A204.1 (cell line): ENCODE results near the gene CES4A.
"Not testable (repeated sequence)": the region's sequence is repeated elsewhere in the genome, so short reads cannot be mapped to it uniquely, and the experiment has no call there.

Source experiments
- FAIRE-seq: peaks from 2 replicates; lab custom pipeline; 2012; peaks lifted over from hg19 to GRCh38; lab: Jason Lieb, UNC

Gene CES4A

GRCh38 chr16:66956154-66956457, 32.3 kb upstream of the CES4A start:
- FAIRE-seq, result not testable (repeated sequence)

GRCh38 chr16:66958857-66959703, 29.3 kb upstream of the CES4A start:
- FAIRE-seq, result no peak

GRCh38 chr16:66959704-66960161, 28.7 kb upstream of the CES4A start:
- no peak for FAIRE-seq

- FAIRE-seq, result no peak
Observed at GRCh38 chr16:66960270-66960669, 28.1 kb upstream of the CES4A start.

- peak; percentile 34 for FAIRE-seq
Observed at GRCh38 chr16:66961065-66961744, 27.2 kb upstream of the CES4A start, which contains the start of gene CES3. TSS of gene CES3 (plus strand) at chr16:66961266. CDS start at chr16:66961308, 42 bp downstream.

GRCh38 chr16:66961914-66962313, 26.5 kb upstream of the CES4A start:
- FAIRE-seq, result no peak

GRCh38 chr16:66964049-66964448, 24.3 kb upstream of the CES4A start:
- FAIRE-seq, result no peak

GRCh38 chr16:66968847-66969246, 19.5 kb upstream of the CES4A start:
- FAIRE-seq, result no peak

- FAIRE-seq, result no peak
Observed at GRCh38 chr16:66970775-66971720, 17.3 kb upstream of the CES4A start.

GRCh38 chr16:66972983-66973382, 15.4 kb upstream of the CES4A start:
- no peak for FAIRE-seq

- no peak for FAIRE-seq
Observed at GRCh38 chr16:66973716-66974115, 14.7 kb upstream of the CES4A start.

- not testable (repeated sequence) for FAIRE-seq
Observed at GRCh38 chr16:66974156-66974931, 14.0 kb upstream of the CES4A start.

GRCh38 chr16:66974932-66975246, 13.5 kb upstream of the CES4A start:
- FAIRE-seq, result not testable (repeated sequence)

GRCh38 chr16:66975302-66975893, 13.0 kb upstream of the CES4A start:
- no peak for FAIRE-seq

- no peak for FAIRE-seq
Observed at GRCh38 chr16:66976746-66977145, 11.6 kb upstream of the CES4A start.

- FAIRE-seq, result no peak
Observed at GRCh38 chr16:66977341-66978113, 10.9 kb upstream of the CES4A start.

- no peak for FAIRE-seq
Observed at GRCh38 chr16:66979011-66979717, 9.2 kb upstream of the CES4A start.

- FAIRE-seq, result no peak
Observed at GRCh38 chr16:66983033-66983432, 5.4 kb upstream of the CES4A start.

GRCh38 chr16:66984892-66985311, 3.5 kb upstream of the CES4A start:
- FAIRE-seq, result no peak

GRCh38 chr16:66986559-66986958, 1.8 kb upstream of the CES4A start:
- no peak for FAIRE-seq
